GM12872 (cell line): ENCODE results near the gene KRTAP12-3.

Source experiments
- TF ChIP-seq, protein P1 (sequence below): IDR thresholded peaks from 3 replicates; pipeline ENCODE4 v1.5.1; 2011; ENCODE audit warnings: low read depth, mild to moderate bottlenecking, low read length, moderate library complexity; ENCODE audit not compliant: insufficient read depth

The KRTAP12-3 gene

DNA sequence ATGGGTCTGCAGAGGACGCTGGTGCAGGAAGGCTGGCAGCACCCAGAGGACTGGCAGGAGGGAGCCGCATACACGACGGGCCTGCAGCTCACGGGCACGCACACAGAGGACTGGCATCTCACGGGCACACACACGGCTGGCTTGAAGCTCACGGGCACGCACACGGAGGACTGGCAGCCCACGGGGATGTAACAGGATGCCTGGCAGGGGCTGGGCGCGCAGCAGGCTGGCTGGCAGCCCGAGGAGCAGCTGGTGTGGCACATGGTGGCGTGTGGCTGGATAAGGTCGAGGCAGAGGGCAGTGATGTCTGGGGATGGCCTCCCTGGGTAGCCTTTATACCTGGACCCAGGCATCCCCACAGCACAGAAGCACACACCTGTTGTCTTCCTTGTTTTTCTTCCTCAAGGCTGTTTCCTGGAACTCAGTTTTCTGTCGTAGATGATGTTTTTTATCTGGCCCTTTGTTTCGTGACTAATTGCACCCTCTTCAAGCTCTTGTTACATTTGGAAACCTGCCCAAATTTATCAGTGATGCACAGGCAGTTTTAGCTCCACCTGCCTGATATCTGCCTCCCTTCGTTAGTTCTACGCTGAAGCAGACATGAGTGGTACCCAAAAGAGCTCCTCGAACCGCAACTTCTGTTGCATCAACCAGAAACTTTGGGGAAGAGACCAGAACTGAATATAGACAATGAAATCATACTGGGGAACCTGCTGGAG lies 24.3 kb downstream of the KRTAP12-3 start, which contains the start of gene KRTAP12-1:
Gene KRTAP12-1, minus strand, starts transcription at position 303 of the 719 bp plus-strand sequence. Its CDS starts 40 bp downstream, at position 263.
- TF ChIP-seq, protein P1, sequence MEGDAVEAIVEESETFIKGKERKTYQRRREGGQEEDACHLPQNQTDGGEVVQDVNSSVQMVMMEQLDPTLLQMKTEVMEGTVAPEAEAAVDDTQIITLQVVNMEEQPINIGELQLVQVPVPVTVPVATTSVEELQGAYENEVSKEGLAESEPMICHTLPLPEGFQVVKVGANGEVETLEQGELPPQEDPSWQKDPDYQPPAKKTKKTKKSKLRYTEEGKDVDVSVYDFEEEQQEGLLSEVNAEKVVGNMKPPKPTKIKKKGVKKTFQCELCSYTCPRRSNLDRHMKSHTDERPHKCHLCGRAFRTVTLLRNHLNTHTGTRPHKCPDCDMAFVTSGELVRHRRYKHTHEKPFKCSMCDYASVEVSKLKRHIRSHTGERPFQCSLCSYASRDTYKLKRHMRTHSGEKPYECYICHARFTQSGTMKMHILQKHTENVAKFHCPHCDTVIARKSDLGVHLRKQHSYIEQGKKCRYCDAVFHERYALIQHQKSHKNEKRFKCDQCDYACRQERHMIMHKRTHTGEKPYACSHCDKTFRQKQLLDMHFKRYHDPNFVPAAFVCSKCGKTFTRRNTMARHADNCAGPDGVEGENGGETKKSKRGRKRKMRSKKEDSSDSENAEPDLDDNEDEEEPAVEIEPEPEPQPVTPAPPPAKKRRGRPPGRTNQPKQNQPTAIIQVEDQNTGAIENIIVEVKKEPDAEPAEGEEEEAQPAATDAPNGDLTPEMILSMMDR = no peak

DNA sequence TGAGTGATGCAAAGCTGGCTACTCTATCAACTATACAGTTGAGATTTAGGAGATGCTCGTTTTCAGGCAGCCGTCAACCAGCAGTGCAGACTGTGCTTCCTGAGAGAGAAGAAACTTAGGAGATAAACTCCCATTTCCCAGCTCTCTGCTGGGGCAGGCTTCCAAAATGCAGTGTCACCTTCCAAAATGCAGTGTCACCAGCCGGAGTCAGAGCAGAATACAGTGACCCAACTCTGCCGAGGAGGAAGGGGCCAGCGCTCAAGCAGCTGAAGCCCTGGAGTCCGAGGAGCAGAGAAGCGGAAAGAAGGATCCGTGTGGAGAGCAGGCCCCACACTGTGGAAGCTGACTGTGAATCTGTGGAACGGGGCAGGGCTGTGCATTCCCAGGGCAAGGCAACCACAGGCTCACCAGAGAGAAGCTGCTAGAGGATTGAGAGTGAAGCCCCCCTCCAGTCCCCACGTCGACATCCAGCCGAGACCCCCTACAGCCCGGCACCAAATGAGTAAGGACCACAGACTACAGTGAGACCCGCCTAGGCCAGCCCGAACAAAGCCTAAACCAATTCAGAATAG lies 24.9 kb downstream of the KRTAP12-3 start:
- TF ChIP-seq, protein P1 = no peak

DNA sequence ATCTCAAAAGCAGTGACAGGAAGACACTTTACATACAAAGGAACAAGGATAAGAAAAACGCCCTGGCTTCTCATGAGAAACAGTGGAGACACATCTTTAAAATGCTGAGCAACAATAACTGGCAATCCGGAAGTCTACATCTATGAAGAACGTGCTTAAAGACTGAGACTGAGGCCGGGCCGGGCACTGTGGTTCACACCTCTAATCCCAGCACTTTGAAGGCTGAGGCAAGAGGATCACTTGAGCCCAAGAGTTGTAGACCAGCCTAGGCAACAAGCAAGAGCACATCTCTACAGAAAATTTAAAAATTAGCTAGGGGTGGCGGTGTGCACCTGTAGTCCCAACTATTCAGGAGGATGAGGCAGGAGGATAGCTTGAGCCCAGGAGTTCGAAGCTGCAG lies 26.3 kb downstream of the KRTAP12-3 start:
- TF ChIP-seq, protein P1 = no peak

DNA sequence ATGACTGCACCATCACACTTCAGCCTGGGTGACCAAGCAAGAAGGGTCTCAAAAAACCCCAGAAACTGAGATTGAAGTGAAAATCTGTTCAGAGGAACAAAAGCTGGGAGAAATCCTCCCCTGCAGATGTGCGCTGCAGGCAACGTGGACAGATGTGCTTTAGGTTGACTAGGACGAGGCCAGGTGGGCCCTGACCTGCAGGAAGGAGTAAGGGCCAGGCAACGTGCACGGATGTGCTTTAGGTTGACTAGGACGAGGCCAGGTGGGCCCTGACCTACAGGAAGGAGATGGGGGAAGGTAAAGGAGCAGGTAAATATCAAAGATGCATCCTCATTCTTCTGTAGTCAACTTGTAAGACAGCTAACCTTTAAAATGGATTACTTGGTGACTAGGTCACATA lies 26.8 kb downstream of the KRTAP12-3 start:
- TF ChIP-seq, protein P1 = no peak

DNA sequence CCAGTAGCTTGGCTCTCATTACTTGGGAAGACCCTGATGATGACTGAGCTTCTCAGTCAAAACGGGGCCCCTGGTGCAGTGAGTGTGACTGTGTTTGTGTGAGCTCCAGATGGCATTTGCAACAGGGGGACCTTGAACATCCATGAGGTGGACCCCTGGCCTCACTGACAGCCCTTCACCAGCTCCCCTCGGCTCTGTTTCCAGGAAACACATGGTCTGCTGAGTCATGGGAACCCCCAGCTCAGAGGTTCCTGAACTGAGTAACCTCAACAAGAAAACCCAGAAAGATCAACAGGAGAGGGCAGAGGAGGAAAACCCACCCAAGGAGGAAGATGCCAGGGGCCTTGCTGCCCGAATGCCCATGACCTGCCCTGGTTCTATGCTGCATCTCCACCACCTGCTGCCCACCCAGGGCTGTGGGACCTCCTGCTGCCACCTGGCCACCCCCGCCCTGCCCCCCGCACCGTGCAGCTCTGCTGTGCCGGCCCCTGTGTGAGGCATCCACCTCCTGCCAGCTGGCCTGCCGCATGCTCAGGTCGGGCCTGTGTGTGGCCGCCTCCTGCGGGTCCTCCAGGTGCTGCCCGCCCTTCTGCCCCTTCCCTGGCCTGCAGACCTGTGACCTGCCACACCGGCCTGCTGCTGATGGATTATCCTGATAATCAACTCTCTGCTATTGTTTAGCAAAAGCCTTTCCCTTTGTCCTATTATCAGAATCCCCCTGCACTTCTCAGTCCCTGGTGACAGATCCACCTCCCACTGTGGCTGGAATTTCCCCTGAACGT lies 28.5 kb downstream of the KRTAP12-3 start:
- TF ChIP-seq, protein P1 = no peak

DNA sequence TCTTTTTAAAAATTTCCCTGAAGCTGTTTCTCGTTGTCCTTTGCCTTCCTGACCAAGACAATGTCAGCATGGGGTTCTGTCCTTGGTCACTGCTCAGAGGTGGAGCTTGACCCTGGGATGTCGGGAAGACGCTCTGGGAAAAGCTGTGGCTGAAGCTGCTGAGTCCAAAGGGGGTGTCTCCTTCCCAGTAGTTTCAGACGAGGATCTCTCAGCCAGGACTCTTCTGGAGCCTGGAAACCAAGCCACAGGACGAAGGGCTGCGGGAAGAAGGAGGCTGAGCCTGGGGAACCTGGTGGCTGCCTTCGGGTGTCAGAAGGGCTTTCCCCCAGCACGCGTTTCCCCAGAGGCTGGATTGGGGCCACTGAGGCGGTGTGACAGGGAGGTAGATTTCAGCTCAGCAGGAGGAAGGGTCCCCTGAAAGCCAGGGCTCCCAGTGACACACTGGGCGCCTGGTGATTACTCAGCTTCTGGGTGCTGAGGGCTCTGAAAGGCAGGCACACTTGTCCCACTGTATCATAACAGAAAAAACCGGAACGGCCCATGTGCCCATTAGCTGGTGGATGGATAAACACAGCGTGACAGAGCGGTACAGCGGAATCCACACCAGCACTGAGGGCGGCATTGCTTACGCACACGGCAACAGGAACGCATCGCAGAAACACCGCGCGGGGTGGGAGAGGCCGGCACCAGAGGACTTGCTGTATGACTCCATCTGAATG lies 29.3 kb downstream of the KRTAP12-3 start:
- TF ChIP-seq, protein P1 = no peak

DNA sequence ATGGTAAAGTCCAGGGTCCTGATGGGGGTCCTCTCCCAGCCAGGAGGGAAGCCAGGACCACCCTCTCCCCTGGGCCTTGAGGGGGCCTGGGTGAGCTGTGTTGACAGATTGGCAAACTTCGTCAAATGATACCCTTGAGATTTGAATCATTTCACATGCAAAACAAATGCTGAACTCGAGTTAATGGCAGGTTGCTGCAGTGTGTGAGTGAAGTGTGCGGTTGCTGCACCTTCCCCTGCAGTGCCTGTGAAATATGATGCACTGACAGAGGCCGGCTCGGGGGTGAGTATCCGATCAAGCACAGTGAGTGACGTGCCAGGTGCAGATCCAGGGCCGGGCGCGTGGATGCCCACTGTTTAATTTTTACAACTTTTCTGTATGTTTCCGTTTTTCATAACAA lies 29.9 kb downstream of the KRTAP12-3 start:
- TF ChIP-seq, protein P1 = no peak
